ENCODE data around the gene PLEKHM3. TPM values are rescaled to one million over a fixed set of nuclear protein-coding genes. Genes with fewer than 3 reads are reported as not detected.

PLEKHM3 gene
- total RNA-seq, 1 donor from 2014 or later = 12.5 TPM

DNA sequence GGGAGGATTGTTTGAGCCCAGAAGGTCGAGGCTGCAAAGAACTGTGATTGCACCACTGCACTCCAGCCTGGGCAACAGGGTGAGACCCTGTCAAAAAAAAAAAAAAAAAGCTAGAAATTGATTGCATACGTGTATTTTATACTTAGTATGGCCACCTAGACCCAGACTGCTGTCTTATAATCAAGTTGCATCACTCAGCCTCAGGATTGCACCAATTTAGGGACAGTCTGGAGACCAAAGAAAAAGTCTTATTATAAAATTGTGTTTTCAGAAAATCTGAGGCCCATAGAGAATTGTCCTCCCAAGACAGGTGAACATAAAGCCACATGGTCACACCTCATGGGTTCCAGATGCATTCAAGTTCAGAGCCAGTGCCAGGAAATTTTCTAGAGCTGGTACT lies 17.1 kb upstream of the PLEKHM3 start:
- Mint-ChIP-seq H3K36me3 (ENCODE audit: unreplicated experiment) (no peaks in the 10 kb centered on the region), H3K4me1 (ENCODE audit: unreplicated experiment) (peaks cover 4% of the 10 kb centered on the region), H3K27me3 (ENCODE audit: unreplicated experiment) (peaks cover 2% of the 10 kb centered on the region), H3K4me3 (ENCODE audit: unreplicated experiment) (no peak overlapping the region), H3K9me3 (ENCODE audit: unreplicated experiment) (no peaks in the 10 kb centered on the region), H3K27ac (ENCODE audit: unreplicated experiment) (no peak overlapping the region)
- TF ChIP-seq, protein P1, sequence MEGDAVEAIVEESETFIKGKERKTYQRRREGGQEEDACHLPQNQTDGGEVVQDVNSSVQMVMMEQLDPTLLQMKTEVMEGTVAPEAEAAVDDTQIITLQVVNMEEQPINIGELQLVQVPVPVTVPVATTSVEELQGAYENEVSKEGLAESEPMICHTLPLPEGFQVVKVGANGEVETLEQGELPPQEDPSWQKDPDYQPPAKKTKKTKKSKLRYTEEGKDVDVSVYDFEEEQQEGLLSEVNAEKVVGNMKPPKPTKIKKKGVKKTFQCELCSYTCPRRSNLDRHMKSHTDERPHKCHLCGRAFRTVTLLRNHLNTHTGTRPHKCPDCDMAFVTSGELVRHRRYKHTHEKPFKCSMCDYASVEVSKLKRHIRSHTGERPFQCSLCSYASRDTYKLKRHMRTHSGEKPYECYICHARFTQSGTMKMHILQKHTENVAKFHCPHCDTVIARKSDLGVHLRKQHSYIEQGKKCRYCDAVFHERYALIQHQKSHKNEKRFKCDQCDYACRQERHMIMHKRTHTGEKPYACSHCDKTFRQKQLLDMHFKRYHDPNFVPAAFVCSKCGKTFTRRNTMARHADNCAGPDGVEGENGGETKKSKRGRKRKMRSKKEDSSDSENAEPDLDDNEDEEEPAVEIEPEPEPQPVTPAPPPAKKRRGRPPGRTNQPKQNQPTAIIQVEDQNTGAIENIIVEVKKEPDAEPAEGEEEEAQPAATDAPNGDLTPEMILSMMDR (IDR thresholded peaks at IDR 0.05) = no peak
- no peak for DNase-seq (ENCODE audit: extremely low spot score, unreplicated experiment)

DNA sequence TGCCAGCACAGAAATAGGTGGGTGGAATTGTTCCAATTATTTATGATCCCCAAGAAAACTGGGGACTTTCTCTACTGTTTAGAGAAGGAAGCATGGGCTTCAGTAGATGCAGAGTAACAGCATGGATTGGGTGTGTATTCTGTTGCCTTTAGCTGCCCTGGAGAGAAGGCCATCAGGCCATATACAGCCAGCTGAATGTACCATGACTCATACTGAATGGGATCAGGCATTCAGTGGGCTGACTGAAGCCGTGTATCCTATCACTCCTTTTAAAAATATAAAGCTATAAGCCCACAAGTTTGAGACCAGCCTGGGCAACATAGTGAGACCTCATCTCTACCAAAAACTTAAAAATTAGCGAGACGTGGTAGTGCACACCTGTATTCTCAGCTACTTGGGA lies 16.7 kb upstream of the PLEKHM3 start:
- TF ChIP-seq, protein P1 (IDR thresholded peaks at IDR 0.05) = no peak
- H3K27ac Mint-ChIP-seq (ENCODE audit: unreplicated experiment) = no peak overlapping the region
- H3K27me3 Mint-ChIP-seq (ENCODE audit: unreplicated experiment) = peaks cover 2% of the 10 kb centered on the region
- peaks cover 4% of the 10 kb centered on the region for H3K4me1 Mint-ChIP-seq (ENCODE audit: unreplicated experiment)
- H3K9me3 Mint-ChIP-seq (ENCODE audit: unreplicated experiment) = no peaks in the 10 kb centered on the region
- DNase-seq (ENCODE audit: extremely low spot score, unreplicated experiment) = no peak
- H3K4me3 Mint-ChIP-seq (ENCODE audit: unreplicated experiment) = no peak overlapping the region
- no peaks in the 10 kb centered on the region for H3K36me3 Mint-ChIP-seq (ENCODE audit: unreplicated experiment)

DNA sequence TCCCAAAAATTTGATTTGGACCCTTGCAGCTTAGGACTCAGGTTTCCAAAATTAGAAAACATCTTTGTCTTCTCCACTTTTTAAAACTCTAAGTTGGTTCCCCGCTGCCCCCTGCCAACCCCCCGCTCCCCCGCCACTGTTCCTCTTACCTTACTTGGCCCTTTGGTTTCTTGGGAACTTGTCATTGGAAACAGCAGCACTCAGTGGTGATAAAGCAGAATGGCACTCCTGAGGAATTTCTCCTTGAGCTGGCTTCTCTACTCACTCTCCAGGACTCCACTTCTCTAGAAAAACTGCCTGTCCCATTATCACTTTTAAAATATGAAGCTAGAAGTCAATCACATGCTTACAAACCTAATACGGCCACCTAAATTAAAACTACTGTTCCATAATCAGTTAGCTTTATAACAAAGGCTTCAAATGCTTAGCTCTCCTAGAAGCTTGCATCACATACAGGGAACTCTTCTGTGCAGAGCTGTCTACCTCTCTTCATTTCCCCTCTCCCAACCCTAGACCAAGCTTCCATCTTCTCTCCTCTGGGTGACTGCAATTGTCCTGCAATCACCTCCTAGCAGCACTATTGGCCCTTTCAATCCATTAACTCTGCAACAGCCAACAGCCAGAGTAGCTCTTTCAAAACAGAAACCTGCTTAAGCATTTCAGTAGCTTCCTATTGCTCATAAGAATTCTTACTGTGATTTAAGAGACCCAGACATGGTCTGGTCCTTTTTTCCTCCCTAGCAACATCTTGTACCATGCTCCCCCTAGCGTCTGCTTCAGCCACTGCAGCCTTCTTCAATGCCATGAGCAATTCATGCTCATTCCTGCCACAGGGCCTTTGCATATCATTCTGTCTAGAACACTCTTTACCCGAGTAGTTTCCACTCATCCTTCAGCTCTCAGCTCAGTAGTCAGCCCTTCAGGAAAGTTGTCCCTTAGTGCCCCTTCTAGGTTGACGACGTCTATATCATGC lies 15.2 kb upstream of the PLEKHM3 start:
- Mint-ChIP-seq H3K4me1 (ENCODE audit: unreplicated experiment) (peaks cover 4% of the 10 kb centered on the region), H3K27ac (ENCODE audit: unreplicated experiment) (no peak overlapping the region), H3K27me3 (ENCODE audit: unreplicated experiment) (peaks cover 2% of the 10 kb centered on the region)

DNA sequence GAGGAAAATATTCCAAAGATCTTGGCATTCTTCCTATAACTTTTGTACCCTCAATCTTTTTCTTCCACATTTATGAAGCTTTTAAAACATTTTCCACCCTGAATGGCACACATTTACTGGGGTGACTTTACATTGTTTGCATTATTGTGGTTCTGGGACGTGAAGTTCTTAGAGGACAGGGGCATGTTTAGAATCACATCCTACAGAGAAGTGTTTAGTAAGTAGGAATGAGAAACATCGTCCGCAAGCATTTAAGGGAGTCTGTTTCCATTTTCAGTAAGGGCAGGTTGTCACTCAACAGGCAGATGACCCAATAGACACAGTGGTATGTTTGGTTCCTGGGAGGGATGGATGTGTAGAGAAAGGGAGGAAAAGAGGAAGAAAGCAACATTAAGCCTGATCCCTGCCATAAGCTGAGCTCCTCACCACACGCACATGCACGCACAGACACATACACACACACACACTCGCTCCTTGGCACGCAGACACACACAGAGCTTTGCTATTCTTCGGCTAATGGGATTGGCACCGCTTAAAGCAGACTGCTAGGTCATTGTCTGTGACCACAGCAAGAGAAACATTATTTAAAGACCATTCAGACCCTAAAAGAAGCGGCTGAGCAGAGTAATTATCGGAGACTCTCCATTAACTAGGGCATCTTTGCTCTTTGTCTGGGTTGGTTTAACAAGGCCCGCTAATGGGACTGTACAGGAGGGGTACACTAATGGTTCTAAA lies 14.2 kb upstream of the PLEKHM3 start:
- H3K4me1 Mint-ChIP-seq (ENCODE audit: unreplicated experiment) = peaks cover 4% of the 10 kb centered on the region
- H3K9me3 Mint-ChIP-seq (ENCODE audit: unreplicated experiment) = no peaks in the 10 kb centered on the region
- peaks cover 5% of the 10 kb centered on the region for H3K27me3 Mint-ChIP-seq (ENCODE audit: unreplicated experiment)
- H3K36me3 Mint-ChIP-seq (ENCODE audit: unreplicated experiment) = no peaks in the 10 kb centered on the region
- TF ChIP-seq, protein P1 (IDR thresholded peaks at IDR 0.05) = no peak
- no peak overlapping the region for H3K4me3 Mint-ChIP-seq (ENCODE audit: unreplicated experiment)
- no peak overlapping the region for H3K27ac Mint-ChIP-seq (ENCODE audit: unreplicated experiment)
- no peak for DNase-seq (ENCODE audit: extremely low spot score, unreplicated experiment)

More for the DNA sequence above, 15.2 kb upstream of the PLEKHM3 start:
- no peaks in the 10 kb centered on the region for H3K36me3 Mint-ChIP-seq (ENCODE audit: unreplicated experiment)
- H3K9me3 Mint-ChIP-seq (ENCODE audit: unreplicated experiment) = no peaks in the 10 kb centered on the region
- no peak overlapping the region for H3K4me3 Mint-ChIP-seq (ENCODE audit: unreplicated experiment)
- peak; percentile 87 for DNase-seq (ENCODE audit: extremely low spot score, unreplicated experiment)
- TF ChIP-seq, protein P1 (IDR thresholded peaks at IDR 0.05) = peak; percentile 74
